Renal pelvis (tissue), 4 donors: Measurements from ENCODE around the gene CFAP54. TPM values are rescaled to one million over a fixed set of nuclear protein-coding genes. Genes with fewer than 3 reads are reported as not detected.
"Not testable (repeated sequence)": the region's sequence is repeated elsewhere in the genome, so short reads cannot be mapped to it uniquely, and the experiment has no call there.

Experiments used
- DNase-seq: peaks from one replicate; pipeline ENCODE4 v3.0.0-alpha.2; 2013
- polyA plus RNA-seq, 3 donors: library from polyadenylated mRNA; unstranded; fragments of 120-200 nt; gene quantifications; one replicate each; pipeline ENCODE4 v1.2.1, GENCODE V29; 2013; ENCODE audit not compliant: insufficient read length in 3 of 3

CFAP54 gene
- polyA plus RNA-seq, 3 donors: 2.1 to 4.7 (median 2.7) TPM

DNA sequence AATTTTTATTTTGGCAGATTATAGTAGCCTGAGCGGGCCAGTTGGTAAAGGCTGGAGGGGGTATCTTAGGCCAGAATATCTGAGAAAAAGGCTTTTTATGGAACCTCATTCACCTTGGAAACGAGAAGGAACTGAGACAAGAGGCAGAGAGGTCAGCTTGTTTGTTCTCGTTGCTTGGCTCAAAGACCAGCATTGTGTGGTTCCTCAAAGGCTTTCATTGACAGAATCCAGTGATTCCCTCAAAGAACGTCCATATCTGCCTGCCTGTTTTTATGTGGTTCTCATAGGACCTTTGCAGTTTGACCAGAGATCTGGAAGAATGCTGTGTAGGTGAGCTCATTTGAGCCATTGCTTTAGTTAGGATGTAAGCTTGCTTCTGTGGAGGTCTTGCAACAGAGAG is 117.3 kb downstream of the CFAP54 start:
- DNase-seq: no peak

DNA sequence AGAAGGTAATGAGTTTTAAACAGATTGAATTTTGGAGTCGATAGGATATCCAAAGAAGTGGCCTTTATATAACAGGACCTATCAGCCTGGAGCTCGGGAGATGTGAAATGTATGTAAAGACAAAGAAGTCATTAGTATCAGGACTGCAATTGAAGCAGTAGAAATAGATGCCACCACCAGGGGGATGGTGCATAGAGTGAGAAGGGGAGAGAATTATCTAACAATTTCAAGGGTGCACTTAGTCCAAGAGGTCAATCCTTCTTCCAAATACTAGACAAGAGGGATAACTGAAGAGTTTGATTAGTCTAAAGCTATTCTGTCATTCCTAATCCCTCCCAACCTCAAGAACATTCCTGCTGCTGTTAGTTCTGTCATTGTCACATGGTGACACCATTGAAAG is 127.8 kb downstream of the CFAP54 start:
- DNase-seq: no peak

DNA sequence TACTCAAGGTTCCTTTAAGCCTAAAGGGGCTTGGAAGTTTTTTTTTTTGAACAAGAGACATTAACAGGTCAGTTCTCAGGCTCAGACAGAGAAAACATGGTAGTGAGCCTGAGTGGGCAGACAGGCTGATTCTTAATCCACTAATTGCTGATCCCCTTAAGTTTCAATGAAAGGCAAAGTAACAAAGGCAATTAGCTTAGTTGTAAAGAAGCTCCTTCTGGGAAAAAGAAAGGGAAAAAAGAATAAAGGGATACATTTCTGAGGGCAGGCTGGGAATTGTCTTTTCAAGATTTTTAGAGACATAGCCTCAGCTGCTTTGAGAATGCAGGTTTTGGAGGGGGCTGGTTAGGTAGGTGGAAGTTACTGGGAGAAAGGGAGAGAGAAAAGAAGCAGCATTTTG is 133.8 kb downstream of the CFAP54 start:
- DNase-seq: no peak

DNA sequence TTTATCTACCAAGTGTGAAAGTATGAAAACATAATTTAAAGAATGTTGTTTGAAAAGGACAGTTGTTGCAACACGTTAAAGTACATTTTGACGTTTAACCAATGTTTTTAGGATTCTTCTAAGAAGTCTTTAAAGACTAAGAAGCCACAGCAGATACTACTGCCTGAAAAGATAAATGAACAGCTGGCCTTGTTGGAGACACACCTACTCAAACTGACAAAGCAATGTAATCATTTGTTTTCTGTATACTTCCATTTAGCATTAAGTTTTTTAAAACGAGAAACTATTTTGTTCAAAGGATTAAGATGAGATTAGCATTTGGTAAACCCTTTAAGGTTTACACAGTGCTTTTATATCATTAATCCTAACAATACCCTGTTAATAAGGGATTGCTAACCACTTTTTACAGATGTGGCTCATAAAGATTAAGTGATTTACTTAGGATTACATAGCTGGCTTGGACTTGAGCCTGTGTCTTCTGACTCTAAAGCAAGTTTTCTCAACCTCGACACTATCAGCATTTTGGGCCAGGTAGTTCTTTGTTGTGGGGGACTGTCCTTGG is 134.4 kb downstream of the CFAP54 start:
- no peak for DNase-seq

DNA sequence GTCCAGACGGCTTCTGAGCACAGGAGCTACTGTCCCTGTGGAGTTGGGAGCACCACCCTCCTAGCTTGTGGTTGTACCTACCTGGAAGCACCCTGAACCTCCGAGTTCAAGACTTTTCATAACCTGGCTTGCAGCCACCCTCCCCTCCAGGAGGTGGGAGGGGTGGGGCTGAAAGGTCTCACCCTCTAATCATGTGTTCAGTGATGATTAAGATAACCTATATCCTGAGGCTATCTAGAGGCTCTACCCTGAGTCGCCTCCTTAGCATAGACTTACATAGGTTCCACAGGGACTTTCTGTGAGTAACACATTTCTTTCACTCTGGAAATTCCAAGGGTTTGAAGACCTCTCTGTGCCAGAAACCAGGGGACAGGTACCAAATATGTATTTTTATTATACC is 146.5 kb downstream of the CFAP54 start:
- DNase-seq: no peak

DNA sequence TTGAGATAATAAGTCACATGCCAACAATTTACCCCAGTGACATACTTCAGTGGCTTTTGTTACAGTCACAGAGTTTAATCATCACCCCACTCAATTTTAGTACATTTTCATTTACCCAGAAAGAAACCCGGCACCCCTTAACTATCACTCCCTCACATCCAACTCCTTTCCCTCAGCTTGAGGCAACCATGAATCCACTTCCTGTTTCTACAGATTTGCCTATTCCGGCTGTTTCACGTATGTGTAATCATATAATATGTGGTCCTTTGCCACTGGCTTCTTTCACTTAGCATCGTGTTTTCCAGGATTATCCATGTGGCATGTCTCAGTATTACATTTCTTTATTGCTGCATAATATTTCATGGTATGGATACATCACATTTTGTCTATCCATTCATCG is 147.5 kb downstream of the CFAP54 start:
- DNase-seq: no peak

DNA sequence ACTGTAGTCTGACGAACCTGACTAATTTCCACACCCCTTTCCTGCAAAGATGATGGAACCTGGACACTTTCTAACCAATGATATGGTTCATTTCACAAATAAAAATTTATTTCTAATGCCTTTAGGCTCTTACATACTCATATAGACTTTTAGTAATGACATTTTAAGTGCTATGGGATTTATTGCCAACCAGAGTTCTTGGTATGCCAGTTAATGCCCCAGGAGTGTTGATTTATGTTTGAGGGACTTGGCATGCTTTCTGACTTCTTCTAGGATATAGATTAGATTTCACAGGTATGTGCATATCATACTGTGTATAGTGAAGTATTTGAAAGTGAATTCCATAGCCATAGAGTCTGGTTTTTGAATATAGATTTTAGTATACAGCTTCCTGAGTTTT is 159.5 kb downstream of the CFAP54 start:
- DNase-seq: no peak

DNA sequence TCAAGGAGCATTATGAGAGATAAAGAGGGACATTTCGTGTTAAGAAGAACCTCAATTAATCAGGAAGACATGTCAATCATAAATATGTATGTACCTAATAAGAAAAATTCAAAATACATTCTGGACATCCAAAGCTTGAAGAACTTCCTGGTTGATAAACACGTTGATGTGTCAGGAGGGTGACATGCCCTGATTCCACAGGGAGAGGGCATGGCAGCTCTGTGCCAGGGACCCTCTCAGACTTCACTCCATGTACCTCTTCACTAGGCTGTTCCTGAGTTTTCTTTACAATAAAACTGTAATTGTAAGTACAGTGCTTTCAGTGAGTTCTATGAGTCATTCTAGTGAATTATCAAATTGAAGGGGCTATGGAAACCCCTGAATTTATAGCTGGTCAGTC is 163.5 kb downstream of the CFAP54 start:
- DNase-seq: no peak

DNA sequence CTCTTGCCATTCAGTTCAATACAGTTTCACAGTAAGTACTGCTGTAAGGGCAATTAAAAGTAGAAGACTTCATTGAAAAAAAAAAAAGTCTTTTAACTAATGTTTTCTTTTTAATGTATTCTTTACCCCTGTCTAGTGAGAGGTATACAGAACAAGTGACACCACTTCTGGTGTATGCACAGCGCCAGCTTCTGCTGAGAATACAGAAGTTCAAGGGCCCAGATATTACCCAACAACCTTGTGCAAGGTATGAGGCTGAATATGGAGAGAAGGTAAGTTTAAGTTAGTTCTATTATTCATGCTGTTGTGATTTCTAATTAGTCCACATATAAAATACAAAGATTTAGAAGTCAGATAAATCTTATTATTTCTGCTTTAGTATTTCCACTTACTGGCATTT is 168.7 kb downstream of the CFAP54 start:
- DNase-seq: no peak

DNA sequence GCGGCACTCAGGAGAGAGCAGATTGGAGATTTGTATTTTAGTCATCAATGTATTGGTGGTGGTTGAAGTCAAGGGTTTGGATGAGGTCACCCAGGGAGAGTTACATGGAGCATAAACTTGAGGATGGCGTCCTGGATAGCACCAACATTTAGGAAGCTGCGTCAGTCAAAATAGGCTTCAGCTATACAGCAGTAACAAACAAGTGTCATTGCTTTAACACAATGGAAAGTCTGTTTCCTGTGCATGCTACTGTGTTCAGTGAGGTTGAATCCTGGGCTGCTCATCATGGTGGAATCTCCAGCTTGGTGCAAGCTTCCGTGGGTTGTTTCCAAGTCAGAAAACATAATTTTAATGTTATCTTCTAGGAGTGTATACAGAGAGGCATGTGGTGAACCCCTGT is 180.4 kb downstream of the CFAP54 start:
- DNase-seq: no peak

DNA sequence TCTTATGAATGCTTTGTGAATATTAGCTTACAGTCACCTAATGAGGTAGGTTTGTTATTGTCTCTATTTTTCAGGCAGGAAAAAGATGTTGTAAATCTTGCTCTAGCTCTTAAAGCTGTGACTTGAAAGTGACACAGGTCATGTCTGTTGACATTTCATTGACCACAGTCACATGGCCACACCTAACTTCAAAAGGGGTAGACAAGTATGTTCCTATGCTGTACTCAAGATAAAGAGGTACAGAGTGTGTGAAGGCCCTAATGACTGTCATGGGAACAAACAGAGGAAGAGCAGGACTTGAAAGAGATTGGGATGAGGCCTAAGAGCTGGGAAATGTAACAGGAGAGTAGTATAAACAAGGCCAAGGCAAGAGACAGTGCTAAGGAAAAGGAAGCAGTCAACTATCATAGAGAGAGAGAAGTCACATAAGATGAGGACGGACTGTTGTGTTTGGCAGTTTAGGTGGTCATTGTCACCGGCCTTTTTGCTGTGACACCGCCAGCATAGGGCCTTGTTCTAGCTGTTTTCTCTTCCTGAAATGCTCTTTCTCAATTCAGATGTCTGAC is 181.0 kb downstream of the CFAP54 start:
- no peak for DNase-seq

DNA sequence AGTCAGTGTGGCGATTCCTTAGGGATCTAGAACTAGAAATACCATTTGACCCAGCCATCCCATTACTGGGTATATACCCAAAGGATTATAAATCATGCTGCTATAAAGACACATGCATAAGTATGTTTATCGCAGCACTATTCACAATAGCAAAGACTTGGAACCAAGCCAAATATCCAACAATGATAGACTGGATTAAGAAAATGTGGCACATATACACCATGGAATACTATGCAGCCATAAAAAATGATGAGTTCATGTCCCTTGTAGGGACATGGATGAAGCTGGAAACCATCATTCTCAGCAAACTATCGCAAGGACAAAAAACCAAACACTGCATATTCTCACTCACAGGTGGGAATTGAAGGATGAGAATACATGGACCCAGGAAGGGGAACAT is 186.1 kb downstream of the CFAP54 start:
- not testable (repeated sequence) for DNase-seq

DNA sequence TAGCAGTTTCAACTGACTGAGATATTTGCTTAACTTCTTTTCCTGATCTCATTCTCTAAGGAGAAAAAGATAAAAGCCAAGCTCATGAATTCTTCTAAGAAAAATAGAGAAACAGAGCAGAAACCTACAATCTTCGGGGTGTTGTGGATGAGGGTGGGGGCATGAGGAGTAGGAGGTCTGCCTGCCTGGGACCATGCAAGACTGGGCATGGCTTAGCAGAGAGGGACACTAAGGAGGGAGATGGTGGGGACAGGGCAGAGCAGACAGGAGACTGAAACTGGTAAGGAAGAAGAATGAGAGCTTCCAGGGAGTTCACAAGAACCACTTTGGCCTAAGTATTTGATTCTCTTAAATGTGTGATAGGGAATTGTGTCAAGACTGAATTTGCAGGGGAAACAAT is 188.0 kb downstream of the CFAP54 start:
- no peak for DNase-seq

DNA sequence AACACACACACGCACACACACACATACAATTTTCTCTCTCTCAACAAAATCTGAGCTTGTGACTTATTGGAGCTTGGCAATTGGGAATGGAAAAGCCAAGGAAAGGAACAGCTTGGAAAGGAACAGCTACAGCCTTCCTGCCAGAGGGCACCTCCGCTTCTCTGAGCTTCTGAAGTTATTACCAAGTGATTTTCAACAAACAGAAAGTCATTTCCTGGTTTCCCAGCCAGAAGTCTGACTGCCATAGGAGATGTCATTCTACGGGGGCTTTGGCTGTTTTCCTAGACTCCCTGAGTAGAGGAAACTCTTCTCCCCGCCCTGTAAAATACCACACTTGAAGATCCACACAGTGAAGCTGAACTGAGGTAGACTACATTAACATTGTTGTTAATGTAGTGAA is 198.3 kb downstream of the CFAP54 start:
- DNase-seq: no peak

DNA sequence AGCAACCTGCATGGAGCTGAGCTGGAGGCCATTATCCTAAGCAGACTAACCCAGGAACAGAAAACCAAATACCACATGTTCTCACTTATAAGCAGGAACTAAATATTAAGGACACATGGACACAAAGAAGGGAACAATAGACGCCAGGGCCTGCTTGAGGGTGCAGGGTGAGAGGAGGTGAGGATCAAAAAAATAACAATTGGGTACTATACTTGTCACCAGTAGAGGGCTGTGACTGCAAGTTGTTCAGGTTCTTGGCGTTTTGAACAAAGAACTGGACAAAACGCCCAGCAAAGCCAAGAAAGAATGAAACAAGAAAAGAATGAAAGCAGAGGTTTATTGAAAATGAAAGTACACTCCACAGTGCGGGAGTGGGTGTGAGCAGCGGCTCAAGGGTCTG is 209.1 kb downstream of the CFAP54 start:
- DNase-seq: no peak

DNA sequence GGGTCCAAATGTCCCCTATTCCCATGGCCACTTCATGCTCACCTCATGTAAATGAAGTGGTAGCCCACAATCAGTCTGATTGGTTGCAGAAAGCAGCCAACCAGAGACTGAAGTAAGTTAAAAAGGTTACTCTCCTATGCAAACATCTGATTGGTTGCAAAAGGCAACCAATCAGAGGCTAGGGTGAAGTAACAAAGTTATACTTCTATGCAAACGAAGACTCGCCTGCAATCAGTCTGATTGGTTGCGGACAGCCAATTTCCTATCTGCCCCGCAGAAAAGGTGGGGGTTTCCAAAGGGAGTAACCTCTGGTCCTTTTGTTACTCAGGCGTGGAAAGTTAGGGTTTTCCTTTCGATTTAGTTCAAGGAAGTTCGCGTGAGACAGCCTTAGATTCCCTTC is 209.6 kb downstream of the CFAP54 start:
- DNase-seq: no peak

DNA sequence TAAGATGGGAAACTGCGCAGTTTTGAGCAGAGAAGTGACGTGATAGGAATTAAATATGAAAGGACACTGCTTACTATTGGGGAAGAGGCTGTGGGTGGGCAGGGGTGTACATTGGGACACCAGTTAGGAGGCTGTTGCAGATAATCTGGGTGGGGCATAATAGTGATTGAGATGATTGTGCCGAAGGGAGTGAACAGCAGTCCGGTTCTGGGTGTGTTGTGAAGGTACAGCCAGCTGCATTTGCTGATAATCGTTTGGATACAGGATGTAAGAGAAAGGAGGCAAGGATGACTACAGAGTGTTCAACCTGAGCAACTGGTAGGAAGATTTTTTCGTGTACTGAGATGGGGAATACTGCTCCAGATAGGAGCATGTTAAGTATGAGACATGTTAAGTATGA is 212.5 kb downstream of the CFAP54 start:
- DNase-seq: no peak

DNA sequence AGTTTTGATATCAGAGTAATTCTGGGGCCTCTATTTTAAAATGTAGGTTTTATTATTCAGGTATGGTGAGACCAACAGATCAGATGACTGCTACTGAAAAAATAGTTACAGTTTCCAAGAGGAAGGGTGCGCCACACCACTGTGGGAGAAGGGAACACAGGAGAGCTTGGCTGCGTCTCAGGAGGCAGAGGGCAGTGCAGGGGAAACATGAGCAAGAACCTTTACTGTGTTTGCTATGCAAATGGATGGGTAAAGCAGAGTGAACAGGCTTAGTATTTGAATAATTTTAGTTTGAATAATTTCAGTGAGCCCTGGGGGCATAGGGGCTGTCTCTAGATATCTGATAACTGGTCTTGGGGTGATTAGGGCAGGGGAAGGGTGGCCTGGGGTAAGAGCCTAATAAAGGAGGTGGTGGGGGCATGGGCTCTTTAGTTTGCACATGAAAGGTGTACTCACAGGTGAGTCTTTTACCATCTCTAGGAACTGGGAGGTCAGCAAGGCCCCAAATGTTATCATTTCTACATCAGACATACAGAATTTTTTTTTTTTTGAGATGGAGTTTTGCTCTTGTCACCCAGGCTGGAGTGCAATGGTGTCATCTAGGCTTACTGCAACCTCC is 220.9 kb downstream of the CFAP54 start:
- no peak for DNase-seq

DNA sequence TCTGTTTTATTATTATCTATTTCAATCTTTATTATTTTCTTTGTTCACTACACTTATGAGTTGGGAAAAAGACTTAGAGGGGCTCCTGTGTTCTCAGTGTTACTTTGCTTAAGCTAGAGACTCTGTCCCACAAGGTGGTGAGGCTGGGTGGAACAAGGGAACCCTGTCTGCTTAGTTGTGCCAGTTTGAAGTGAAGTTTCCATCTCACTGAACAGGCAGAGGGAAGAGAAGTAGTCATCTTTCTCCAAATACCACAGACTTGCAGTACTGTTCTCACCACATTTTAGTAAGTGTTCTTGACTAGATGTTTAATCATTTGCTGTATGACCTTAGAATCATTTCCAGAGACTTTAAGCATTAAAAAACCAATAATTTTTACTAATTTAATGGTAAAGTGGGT is 222.0 kb downstream of the CFAP54 start:
- DNase-seq: no peak

DNA sequence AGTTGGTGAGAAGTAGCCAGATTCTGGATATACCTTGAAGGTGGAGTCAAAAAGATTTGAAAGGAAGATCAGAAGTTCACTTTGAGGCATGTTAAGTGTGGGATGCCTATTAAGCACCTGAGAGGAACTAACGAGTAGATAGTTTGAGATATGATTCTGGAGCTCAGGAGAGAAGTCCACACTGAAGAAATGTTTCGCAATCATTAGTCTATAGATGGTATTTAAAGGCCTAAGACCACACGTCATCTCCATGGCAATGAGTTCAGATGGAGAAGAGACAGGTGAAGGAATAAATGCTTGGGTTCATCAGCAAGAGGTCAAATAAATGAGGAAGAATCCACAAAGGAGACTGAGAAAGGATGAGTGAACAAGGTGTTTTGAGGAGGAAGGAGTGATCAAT is 224.8 kb downstream of the CFAP54 start:
- no peak for DNase-seq

DNA sequence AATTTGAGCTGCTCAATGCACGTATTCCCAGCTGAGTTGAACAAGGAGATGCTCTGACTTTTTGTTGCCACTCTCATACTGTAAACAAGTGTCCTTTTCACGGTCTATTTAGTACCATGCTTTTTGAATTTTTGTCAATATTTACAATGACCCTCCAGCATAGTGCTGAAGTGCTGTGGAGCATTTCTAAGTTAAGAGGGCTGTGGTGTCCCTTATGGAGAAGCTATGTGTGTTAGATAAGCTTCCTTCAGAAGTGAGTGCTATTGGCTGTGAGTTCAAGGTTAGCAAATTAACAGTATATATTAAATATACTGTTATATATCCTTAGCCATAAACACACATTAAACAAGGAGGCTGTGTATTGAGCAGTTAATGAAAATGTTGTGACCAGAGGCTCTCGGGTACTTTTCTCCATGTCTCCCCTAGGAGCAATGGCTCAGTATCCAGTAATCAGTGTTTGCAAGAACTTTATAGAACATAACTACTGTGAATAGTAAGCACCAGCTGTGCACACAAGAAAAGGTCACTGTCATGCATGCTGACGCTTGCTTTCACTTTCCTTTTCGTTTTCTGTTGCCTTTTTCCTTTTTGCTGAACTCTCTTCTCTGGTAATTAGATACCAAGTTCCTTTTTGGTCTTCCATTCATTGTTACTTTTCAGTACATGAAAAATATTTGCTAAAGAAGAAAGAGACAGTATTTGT is 230.4 kb downstream of the CFAP54 start:
- peak; percentile 28 for DNase-seq

DNA sequence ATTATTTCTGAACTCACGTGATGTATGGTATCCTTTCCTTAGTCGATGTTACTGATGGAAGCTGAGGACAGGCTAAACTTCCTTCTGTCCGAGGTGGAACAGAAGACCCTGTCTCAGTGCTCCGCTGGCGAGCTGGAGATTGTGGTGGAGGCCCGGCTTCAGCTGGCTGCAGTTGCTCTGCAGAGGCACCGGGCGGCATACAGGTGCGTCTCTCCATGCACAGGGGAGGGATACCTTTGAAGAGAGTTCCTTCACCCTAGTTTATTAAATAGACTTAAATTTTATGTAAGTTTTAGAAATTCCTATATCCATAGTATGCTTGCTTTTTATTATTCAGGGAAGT is 231.0 kb downstream of the CFAP54 start:
- DNase-seq: no peak

DNA sequence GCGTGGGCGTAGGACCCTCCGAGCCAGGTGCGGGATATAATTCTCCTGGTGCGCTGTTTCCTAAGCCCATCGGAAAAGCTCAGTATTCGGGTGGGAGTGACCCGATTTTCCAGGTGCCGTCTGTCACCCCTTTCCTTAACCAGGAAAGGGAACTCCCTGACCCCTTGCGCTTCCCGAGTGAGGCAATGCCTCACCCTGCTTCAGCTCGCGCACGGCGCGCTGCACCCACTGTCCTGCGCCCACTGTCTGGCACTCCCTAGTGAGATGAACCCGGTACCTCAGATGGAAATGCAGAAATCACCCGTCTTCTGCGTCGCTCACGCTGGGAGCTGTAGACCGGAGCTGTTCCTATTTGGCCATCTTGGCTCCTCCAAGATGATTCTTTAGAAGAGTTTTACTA is 240.1 kb downstream of the CFAP54 start:
- DNase-seq: not testable (repeated sequence)

DNA sequence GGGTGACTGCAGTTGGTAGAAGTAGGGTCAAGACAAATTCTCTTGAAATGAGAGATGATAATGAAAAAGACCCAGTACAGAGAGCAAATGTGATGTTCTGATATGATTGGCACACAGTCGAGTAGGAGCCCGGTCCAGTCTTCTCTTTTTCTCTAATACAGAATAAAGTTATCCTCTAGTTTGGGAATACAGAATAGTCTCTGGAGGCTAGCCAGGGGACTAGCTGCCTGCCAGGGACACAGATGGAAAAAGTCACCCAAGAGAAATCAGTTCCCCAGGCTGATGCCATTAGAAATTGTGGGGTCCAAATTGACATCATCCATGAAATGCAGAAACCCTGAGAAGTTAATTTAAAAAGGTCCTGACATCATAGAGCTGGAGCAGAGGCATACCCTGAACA is 240.5 kb downstream of the CFAP54 start:
- no peak for DNase-seq
